HL-60 (cell line): ENCODE measurements around the gene HDGFL2.

Experiments used
- DNase-seq, 2 experiments: peaks; one replicate each; pipeline ENCODE4 v3.0.0-alpha.2; 2010 to 2020; ENCODE audit warnings: low read depth in 1 of 2, low spot score in 1 of 2
- H3K27ac ChIP-seq: fragments of 250-450 bp; sonication (Bioruptor Pico); replicated peaks from 2 replicates; pipeline ENCODE4 v1.5.1; 2020; ENCODE audit warnings: mild to moderate bottlenecking, moderate library complexity
- H3K27me3 ChIP-seq: fragments of 250-450 bp; sonication (Bioruptor Pico); 2 replicates; pipeline ENCODE4 v1.5.1; 2021; ENCODE audit warnings: mild to moderate bottlenecking, moderate library complexity; ENCODE audit not compliant: insufficient read depth, poor library complexity, severe bottlenecking
- H3K4me3 ChIP-seq: replicated peaks from 2 replicates; pipeline ENCODE4 v1.5.1; 2011; ENCODE audit warnings: mild to moderate bottlenecking, control low read depth, low read length; ENCODE audit not compliant: insufficient read depth
- CTCF ChIP-seq: IDR thresholded peaks from one replicate; pipeline ENCODE4 v1.5.1; 2011; ENCODE audit warnings: low read length, control low read depth, inconsistent platforms; ENCODE audit not compliant: insufficient read depth
- GABPA ChIP-seq: IDR thresholded peaks from 2 replicates; pipeline ENCODE4 v1.6.1; 2012; ENCODE audit warnings: low read depth
- POLR2AphosphoS5 ChIP-seq: IDR thresholded peaks from 2 replicates; pipeline ENCODE4 v1.6.1; 2012; ENCODE audit warnings: low read depth
- REST ChIP-seq: IDR thresholded peaks from 2 replicates; pipeline ENCODE4 v1.6.1; 2012; ENCODE audit warnings: low read depth; ENCODE audit not compliant: insufficient replicate concordance
- SPI1 ChIP-seq: IDR thresholded peaks from 2 replicates; pipeline ENCODE4 v1.6.1; 2012; ENCODE audit warnings: low read depth, mild to moderate bottlenecking, borderline replicate concordance
- microRNA-seq: library from miRNA; unstranded; fragments of <30 nt; microRNA quantifications from one replicate; pipeline ENCODE4, GENCODE V29; 2018

HDGFL2 gene

GRCh38 chr19:4548238-4548584 is 76.1 kb downstream of the HDGFL2 start:
- no peak for DNase-seq

GRCh38 chr19:4550018-4550417 is 77.9 kb downstream of the HDGFL2 start:
- no peak overlapping the region for H3K4me3 ChIP-seq
- no peak overlapping the region for H3K27ac ChIP-seq
- TF ChIP-seq GABPA (no peak), CTCF (no peak), SPI1 (no peak), POLR2AphosphoS5 (no peak), REST (no peak)
- DNase-seq: no peak
- H3K27me3 ChIP-seq: no peaks in the 10 kb centered on the region

More at GRCh38 chr19:4548238-4548584, 76.1 kb downstream of the HDGFL2 start:
- Histone ChIP-seq H3K27ac (no peak overlapping the region), H3K4me3 (no peak overlapping the region), H3K27me3 (no peaks in the 10 kb centered on the region)
- TF ChIP-seq REST (no peak), POLR2AphosphoS5 (no peak), GABPA (no peak), CTCF (no peak), SPI1 (no peak)

- TF ChIP-seq REST: no peak
- no peak for TF ChIP-seq CTCF
- TF ChIP-seq POLR2AphosphoS5: no peak
- Histone ChIP-seq H3K27ac (no peak overlapping the region), H3K4me3 (no peak overlapping the region), H3K27me3 (no peaks in the 10 kb centered on the region)
- DNase-seq: no peak
Measured at GRCh38 chr19:4550479-4551050, 78.5 kb downstream of the HDGFL2 start.

Small RNA genes lying within 50 kb of the gene (microRNA-seq; reads per million reads assigned to microRNA genes)
- 6.3 reads per million, percentile 21 among the genes with 10 or more reads in this experiment for gene MIR4746
